Measurements from ENCODE around the gene TNFAIP8.

- TF ChIP-seq CTCF (IDR thresholded peaks at IDR 0.05), result no peak
- TF ChIP-seq POLR2A (IDR thresholded peaks at IDR 0.05), result no peak
Measured at GRCh38 chr5:119363936-119364335, 8.1 kb downstream of the TNFAIP8 start.

Measured in esophagus squamous epithelium (tissue), 4 donors.